ENCODE data around the gene COBL. TPM values are rescaled to one million over a fixed set of nuclear protein-coding genes. Genes with fewer than 3 reads are reported as not detected.

COBL gene
- total and polyA plus RNA-seq, 10 of the 15 experiments (the other 5 are each of a cell fraction or from before 2014, with no cell fraction given) = 0.21 TPM; not detected in 9

- CTCF ChIA-PET = no interaction called here
- Histone ChIP-seq H3K4me3 (no peak overlapping the region), H3K36me3 (ENCODE audit: control insufficient read depth in 2 of 2, insufficient read depth in 2 of 2, low read length in 1 of 2) (no peaks in the 10 kb centered on the region), H3K27me3 (replicated peaks in 1 of 2; ENCODE audit: control insufficient read depth in 2 of 2, insufficient read depth in 2 of 2, low read length in 1 of 2) (no peaks in the 10 kb centered on the region; a peak in 1 of 4 replicates), H3K9ac (ENCODE audit: control insufficient read depth, insufficient read depth, low read length) (no peak overlapping the region), H2AFZ (ENCODE audit: control insufficient read depth, low read depth, low read length) (no peak overlapping the region), H3K9me3 (replicated peaks; ENCODE audit: control insufficient read depth, insufficient read depth, low read length) (no peaks in the 10 kb centered on the region), H3K27ac (ENCODE audit: control insufficient read depth, insufficient read depth) (no peak overlapping the region), H3K4me1 (ENCODE audit: control insufficient read depth, insufficient read depth, low read length) (no peaks in the 10 kb centered on the region), H4K20me1 (ENCODE audit: control insufficient read depth, insufficient read depth) (no peaks in the 10 kb centered on the region; the same call in 1 of the 2 replicates), H3K79me2 (ENCODE audit: control insufficient read depth, insufficient read depth, low read length) (no peaks in the 10 kb centered on the region), H3K4me2 (ENCODE audit: control insufficient read depth, insufficient read depth) (no peak overlapping the region)
- RAD21 ChIA-PET (ENCODE audit: unreplicated experiment) = no interaction called here
- intact Hi-C loops (cut with micrococcal nuclease; ENCODE audit: unreplicated experiment) = no loop called here
- no peak for ATAC-seq
- SMC1A ChIA-PET (ENCODE audit: uncharacterized antibody, unreplicated experiment) = no interaction called here
- TF ChIP-seq NFYA (IDR thresholded peaks at IDR 0.05; ENCODE audit: borderline replicate concordance, low read depth, low read length) (no peak), KDM1A (IDR thresholded peaks at IDR 0.05; ENCODE audit: borderline replicate concordance) (no peak), PKNOX1 (IDR thresholded peaks at IDR 0.05) (no peak), CREB1 (IDR thresholded peaks at IDR 0.05; ENCODE audit: low read depth) (no peak), MEF2A (IDR thresholded peaks at IDR 0.05; ENCODE audit: insufficient read depth, low read depth, low read length) (no peak), CTCF (IDR thresholded peaks at IDR 0.05 in 2 of 3, conservative IDR thresholded peaks at IDR 0.05 in 1 of 3; ENCODE audit: control insufficient read depth in 2 of 3, extremely low read depth in 1 of 3, insufficient read depth in 1 of 3, low read depth in 3 of 3, low read length in 3 of 3) (0 out of 6 replicates have a peak, but pooled peaks of 1 of the 3 experiments have one; percentile 2)
- POLR2A ChIA-PET = no interaction called here
- in situ Hi-C loops (cut with MboI) = no loop called here
- WGBS (ENCODE audit: insufficient coverage, insufficient replicate concordance, low lambda C conversion rate, missing lambda C conversion rate) = 44% methylated on average over 17 of the region's 17 CpGs
- DNase-seq (ENCODE audit: low read depth, low spot score) = no peak
- FAIRE-seq = no peak
- BruUV-seq (replicated peaks) = no TSS peak
Observed at GRCh38 chr7:51224811-51225595, 91.6 kb downstream of the COBL start.

All from GM12878 (cell line).